Activated naive CD4-positive, alpha-beta T cell treated with Interleukin-2 at 50 U/mL for 16 hours (primary cell): ENCODE measurements around the gene DNHD1.
"Not testable (repeated sequence)": the region's sequence is repeated elsewhere in the genome, so short reads cannot be mapped to it uniquely, and the experiment has no call there.

Source experiments
- DNase-seq: peaks from one replicate; pipeline ENCODE4 v3.0.0-alpha.2; 2020

The DNHD1 gene

GRCh38 chr11:6481924-6482275 is 15.2 kb upstream of the DNHD1 start:
- no peak for DNase-seq

DNA sequence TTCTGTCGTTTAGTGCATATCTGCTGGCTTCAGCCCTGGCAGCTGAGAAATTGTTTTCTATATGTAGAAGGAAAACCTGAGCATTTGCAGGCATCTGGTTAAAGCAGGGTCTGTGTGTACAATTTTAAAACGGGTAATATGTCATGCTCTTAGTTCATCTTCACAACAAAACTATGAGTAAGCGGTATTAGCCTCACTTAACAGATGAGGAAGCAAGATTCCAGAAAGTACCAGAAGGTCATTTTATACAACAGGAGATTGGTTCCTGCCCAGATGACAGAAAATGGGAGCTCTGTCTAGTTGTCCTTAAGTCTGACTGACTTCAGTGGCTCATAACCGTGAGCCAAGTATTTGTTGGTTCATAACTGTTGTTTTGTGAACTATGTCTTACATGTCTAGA is 14.6 kb upstream of the DNHD1 start:
- DNase-seq = no peak

DNA sequence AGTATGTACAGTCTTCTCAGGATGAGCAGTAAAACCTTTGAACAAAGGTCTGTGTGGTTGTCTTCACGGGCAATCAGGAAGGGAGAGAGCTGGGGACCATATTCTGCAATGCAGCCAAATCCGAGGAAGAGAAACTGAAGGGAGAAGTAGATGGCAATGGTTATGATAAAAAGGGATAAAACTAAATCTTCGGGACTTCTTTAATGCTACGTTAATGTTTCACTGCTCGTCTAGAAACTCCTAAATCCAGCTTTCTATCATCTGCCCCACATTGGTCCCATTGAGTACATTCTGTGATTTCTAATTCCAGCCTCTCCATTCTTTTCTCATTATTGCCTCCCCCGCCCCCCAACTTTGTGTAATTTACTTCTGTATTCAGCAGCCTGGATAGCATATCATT is 14.1 kb upstream of the DNHD1 start:
- DNase-seq = no peak

DNA sequence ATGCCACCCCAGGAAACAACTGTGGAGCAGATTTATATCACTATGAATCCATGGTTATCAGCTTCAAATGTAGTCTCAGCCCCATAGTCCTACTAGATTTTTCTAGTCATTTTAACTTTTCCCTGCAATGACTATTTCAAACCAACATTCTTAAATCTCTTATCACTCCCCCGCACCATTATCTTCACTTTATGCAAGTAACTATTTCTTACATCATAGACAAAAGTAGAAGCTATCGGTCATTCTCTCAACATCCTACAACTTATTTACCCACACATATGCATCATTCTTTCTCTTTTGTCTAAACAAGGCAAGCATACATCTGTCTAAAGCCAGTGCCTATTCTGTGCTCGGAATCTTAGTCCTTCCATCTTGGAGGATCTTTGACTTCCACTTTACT is 11.4 kb upstream of the DNHD1 start:
- no peak for DNase-seq

DNA sequence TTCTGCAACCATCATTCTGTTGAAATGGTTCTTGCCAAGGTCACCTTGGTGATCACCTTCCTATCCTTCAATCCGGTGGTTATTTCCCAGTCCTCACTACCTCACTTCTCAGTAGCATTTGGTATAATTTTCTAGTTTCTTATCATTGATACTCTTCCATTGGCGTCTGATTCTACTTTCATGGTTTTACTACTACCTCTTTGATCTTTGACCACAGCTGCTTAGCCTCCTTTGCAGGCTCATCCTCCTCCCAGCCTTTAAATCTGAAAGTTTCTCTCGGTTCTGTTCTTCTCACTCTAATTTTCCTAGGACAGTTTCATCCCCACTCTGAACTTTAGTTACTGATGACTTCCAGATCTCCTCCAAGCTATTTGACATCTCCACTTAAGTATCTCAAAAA is 10.8 kb upstream of the DNHD1 start:
- no peak for DNase-seq

DNA sequence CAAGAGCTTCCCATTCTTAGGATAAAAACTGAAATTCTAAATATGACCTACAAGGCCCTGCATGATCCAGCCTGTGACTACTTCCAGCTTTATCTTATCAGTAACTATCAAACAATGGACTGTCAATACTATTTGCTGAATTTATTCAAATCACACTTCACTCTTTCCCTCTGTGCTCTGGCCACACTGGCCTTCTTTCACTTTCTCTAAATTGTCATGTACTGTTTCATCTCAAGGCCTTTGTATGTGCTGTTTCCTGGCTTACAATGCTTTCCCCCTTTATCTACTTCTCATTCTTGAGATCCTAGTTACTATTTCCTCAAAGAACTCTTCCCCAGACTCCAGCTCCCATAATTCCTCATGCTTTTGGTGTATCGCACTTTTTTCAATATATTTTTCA is 10.1 kb upstream of the DNHD1 start:
- DNase-seq = no peak

DNA sequence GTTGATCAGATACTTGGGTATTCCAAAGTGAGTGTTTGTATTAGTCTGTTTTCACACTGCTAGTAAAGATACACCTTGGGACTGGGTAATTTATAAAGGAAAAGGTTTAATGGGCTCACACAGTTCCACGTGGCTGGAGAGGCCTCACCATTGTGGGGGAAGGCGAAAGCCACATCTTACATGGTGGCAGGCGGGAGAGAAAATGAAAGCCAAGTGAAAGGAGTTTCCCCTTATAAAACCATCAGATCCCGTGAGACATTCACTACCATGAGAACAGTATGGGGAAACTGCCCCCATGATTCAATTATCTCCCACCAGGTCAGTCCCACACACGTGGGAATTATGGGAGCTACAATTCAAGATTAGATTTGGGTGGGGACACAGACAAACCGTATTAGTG is 8.7 kb upstream of the DNHD1 start:
- DNase-seq = no peak

DNA sequence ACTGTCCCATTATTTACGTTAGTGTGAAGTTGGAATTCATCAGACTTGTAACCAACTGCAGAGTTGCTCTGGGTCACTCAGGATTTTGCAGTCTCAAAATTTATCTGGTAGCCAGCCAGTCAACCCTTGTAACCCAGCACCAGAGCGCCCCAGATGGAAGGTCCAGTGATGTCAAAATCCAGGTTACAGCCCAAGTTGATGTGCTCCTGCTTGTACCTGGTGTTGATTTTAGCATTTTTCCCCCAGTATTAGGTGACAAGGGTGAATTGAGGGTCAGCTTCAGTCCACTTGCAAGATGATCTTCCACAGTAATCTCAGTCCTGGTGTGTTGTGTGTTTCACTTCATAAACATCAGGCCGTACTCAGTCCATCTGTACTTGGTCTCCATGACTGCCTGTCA is 8.3 kb upstream of the DNHD1 start:
- no peak for DNase-seq

DNA sequence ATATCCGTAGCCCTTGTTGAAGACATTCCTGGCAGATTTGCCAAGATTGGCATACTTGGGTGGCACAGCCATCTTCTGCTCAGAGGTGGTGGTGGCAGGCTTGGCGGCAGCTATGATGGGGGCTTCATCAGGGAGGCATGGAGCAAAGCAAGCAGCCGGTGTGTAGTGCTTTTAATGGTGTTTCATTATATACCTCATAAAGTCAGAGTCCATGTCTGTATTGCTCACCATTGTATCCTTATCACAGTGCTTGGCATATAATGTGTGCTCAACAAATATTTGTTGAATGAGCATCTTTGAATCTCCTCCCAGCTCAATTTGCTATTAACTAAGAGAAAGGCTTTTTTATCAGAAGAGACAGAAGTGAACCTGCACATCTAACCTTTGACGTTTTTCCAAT is 7.8 kb upstream of the DNHD1 start:
- DNase-seq = no peak

- no peak for DNase-seq
Measured at GRCh38 chr11:6498121-6498520, 1.0 kb downstream of the DNHD1 start.

- DNase-seq = no peak
Measured at GRCh38 chr11:6498544-6498943, 1.5 kb downstream of the DNHD1 start.

DNA sequence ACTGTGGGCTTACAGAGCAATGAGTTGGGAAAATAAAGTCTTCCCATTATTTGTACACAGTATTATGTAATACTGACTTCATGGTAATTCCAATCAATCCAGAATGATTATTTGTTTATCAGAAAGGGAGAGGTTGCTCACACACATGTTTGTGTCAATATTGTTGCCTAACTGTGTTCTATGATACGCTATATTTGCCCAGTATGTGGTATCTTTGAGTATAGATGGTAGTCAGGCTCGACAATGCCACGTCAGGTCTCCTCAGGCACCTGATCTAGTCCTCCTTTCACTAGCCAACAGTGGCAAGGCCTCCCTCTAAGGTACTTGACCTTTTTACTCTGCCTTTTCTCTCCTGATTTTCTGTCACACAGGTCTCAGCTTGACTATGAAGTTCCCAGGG is 5.3 kb downstream of the DNHD1 start:
- DNase-seq = no peak

GRCh38 chr11:6504166-6504565 is 7.1 kb downstream of the DNHD1 start:
- no peak for DNase-seq

DNA sequence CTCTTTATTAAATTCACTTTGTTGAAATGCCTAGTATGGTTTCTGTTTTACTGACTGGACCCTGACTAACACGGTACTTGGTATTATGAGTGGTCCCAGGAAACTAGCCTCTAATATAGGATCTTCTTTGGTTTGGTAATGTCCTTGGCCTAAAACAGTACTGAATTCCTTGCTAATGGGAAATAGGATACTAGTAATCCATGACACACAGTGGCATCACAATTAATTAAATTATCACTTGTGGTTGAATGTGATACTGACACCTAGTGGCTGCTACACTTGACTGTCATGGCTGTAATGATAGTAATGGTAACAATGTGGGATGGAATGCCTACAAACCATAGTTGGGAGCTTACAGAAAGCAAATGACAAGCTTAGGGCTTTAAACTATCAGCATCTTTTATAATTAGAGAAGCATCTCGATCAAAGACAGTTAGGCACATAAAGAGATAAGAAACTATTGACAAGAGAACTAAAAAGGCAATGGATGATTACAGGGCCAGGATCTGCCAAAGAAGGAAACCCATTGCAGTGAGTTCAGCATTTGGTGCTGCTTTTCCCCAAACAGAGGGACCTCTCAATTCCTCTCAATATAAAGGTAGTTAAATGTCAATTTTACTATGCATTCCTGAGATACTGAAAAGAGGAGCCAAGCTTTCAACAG is 8.6 kb downstream of the DNHD1 start:
- no peak for DNase-seq

DNA sequence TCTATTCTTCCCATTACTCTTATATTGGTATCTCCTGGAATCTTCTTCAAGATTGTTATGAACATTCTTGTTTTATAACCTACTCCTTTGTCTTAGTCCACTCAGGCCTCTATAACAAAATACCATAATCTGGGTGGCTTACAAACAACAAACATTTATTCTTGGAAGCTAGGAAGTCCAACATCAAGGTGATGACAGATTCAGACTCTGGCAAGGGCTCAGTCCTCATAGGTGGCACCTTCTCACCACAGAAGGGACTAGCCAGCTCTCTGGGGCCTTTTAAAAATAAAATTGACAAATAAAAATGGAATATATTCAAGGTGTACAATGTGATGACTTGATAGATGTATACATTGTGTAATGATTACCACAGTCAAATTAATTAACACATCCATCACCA is 19.8 kb downstream of the DNHD1 start:
- no peak for DNase-seq

DNA sequence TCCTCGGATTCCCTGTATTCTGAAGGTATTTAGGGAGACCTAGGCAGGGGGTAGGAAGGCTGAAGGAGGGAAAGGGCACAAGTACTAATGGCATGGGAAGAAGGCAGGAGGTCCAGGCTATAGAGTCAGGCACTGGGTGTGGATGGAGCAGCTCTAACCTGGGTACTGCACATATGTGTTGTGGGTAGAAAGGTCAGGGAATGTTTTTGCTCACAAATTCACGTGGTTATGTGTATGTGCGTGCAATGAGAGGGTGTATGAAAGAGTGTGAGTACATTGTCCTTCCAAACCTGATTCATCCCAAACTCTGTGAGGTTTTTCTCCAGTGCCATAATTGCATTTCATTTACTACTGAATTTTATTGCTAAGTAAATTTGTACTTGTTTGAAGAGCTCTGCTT is 23.2 kb downstream of the DNHD1 start:
- no peak for DNase-seq

- not testable (repeated sequence) for DNase-seq
Measured at GRCh38 chr11:6521946-6522345, 24.9 kb downstream of the DNHD1 start.

- DNase-seq = no peak
Measured at GRCh38 chr11:6523253-6523652, 26.2 kb downstream of the DNHD1 start.

DNA sequence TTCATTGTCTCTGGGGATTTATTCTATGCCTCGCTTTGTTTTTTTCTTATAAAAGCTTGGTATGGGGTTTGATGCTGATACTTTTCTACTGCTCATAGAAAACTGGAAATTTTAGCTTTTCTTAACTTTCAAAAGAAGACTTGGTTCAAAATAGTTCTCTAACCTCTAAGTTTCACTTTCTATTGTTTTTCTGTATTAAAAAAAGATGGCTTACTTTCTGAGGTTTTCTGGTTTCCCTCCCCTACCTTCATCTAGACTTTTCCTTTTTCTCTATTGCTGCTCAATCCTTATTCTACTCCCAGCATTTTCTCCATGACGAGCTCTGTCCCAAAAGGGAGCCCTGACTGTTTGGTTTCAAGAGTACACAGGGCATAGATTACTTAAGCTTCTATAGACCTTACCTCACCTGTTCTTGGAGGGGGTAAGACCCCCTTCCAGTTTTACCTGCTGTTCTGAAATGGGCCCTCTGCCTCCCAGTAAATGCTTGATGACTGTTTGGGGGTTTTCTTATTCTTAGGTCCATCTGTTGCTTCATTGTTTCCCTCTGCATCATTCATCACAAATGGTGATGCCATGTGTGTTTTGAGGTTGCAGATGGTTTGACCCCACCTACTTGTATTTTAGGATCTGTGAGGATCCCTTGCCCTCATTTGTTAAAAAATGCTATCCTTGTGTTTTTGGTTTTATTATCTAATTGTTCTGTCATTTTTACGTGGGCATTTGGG is 29.5 kb downstream of the DNHD1 start:
- no peak for DNase-seq

DNA sequence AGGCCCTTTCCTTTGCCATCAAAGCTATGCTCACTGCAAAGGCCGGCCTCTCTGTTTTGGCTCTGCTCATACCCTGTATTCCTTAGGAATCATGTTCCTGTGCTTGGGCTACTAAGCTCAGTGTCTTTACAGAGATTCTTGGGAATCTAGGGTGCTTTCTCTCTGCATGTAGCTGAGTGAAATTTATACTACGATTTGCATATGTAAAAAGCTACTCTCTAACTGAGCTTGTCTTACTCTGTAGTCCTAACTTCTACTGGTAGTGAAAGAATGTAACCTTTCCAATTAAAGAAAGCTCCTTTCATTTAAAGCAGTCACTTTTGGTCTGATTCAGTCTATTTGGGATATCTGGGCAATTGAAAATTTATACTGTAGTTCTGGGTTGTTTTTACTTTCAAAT is 32.2 kb downstream of the DNHD1 start:
- DNase-seq = no peak

DNA sequence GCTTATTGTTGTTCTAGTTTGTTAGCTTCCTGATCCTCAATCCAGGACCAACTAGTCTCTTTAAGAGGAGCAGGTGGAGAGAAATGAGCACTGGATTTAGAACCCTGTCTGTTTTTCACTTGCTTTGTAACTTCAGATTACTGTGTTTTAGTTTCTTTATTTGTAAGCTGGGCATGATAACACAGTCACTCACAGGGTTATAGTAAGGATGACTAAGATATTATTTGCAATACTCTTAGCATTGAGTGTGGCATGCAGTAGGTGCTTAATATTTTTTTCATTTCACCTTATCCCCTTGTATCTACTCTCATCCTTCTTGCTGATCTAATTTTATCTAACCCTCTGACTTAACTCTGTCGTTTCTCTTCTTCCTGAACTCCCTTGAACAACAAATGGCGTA is 33.8 kb downstream of the DNHD1 start:
- no peak for DNase-seq

DNA sequence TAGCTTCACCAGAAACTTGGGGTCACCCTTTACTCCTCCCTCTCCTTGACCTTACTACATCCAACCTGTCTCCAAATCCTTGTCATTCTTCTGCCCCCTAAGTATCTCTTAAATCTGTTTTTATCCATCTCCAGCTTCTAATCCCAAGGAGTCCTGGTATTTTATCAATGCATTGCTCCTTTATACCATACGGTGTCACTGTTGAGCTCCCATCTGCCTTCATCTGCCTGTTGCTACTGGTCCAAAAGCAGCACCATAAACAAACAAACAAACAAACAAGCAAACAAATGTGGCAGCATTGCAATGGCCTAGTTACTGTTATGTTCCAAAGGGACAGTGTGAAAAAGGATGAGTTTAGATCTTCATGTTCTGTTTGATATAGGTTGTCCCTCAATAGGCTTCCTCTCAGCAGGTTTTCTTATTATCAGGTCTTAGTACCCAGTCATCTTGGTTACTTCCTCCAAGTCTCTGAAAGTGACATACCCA is 34.2 kb downstream of the DNHD1 start:
- no peak for DNase-seq

GRCh38 chr11:6538456-6538855 is 41.4 kb downstream of the DNHD1 start:
- no peak for DNase-seq

DNA sequence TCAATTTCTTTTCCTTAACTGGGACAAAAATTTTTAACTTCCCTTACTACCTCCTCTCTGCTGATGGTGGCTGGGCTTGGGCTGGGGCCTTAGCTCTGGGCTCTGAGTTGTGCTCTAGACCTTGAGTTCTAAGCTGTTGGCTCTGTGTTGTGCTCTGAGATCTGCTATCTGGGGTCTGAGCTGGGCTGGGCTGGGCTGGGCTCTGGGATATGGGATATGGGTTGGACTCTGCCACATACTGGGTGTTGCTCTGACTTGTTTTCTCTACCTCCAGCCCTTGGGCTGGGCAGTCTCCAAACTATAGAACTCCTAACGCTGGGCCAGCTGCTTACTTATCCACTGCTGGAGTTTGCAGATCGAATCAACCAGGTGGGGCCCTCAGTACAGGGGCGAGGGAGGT is 41.9 kb downstream of the DNHD1 start:
- no peak for DNase-seq

GRCh38 chr11:6539748-6540268 is 42.7 kb downstream of the DNHD1 start:
- no peak for DNase-seq
